ENCODE data around the gene TRAIP.

Gene TRAIP

GRCh38 chr3:49807431-49808114 lies 48.8 kb downstream of the TRAIP start:
- Histone ChIP-seq H3K36me3 (ENCODE audit: insufficient read depth, low read length) (peaks cover 38% of the 10 kb centered on the region), H3K4me3 (ENCODE audit: low read depth in 1 of 2, low read length in 2 of 2) (no peak overlapping the region), H3K27ac (ENCODE audit: low read depth, low read length) (peak overlapping the region; percentile 52), H3K9ac (ENCODE audit: low read length) (no peak overlapping the region), H3K27me3 (ENCODE audit: control insufficient read depth in 1 of 2, insufficient read depth in 2 of 2, low read length in 2 of 2) (no peaks in the 10 kb centered on the region), H3K9me3 (ENCODE audit: low read length) (no peaks in the 10 kb centered on the region), H3K4me1 (ENCODE audit: insufficient read depth, low read length) (peaks cover 41% of the 10 kb centered on the region)

GRCh38 chr3:49806850-49807249 lies 49.5 kb downstream of the TRAIP start:
- Histone ChIP-seq H3K27ac (ENCODE audit: low read depth, low read length) (peak overlapping the region; percentile 23), H3K36me3 (ENCODE audit: insufficient read depth, low read length) (peaks cover 32% of the 10 kb centered on the region), H3K4me1 (ENCODE audit: insufficient read depth, low read length) (peaks cover 36% of the 10 kb centered on the region), H3K4me3 (ENCODE audit: low read depth in 1 of 2, low read length in 2 of 2) (no peak overlapping the region), H3K9me3 (ENCODE audit: low read length) (no peaks in the 10 kb centered on the region), H3K27me3 (ENCODE audit: control insufficient read depth in 1 of 2, insufficient read depth in 2 of 2, low read length in 2 of 2) (no peaks in the 10 kb centered on the region), H3K9ac (ENCODE audit: low read length) (no peak overlapping the region)

GRCh38 chr3:49805897-49806701 lies 50.3 kb downstream of the TRAIP start:
- peaks cover 31% of the 10 kb centered on the region for H3K4me1 ChIP-seq (ENCODE audit: insufficient read depth, low read length)
- H3K27ac ChIP-seq (ENCODE audit: low read depth, low read length): peak overlapping the region; percentile 1
- H3K4me3 ChIP-seq (ENCODE audit: low read depth in 1 of 2, low read length in 2 of 2): no peak overlapping the region
- H3K9ac ChIP-seq (ENCODE audit: low read length): no peak overlapping the region
- H3K9me3 ChIP-seq (ENCODE audit: low read length): no peaks in the 10 kb centered on the region
- H3K27me3 ChIP-seq (ENCODE audit: control insufficient read depth in 1 of 2, insufficient read depth in 2 of 2, low read length in 2 of 2): no peaks in the 10 kb centered on the region
- peaks cover 24% of the 10 kb centered on the region for H3K36me3 ChIP-seq (ENCODE audit: insufficient read depth, low read length)

- Histone ChIP-seq H3K9me3 (ENCODE audit: low read length) (no peaks in the 10 kb centered on the region), H3K4me1 (ENCODE audit: insufficient read depth, low read length) (peaks cover 31% of the 10 kb centered on the region), H3K4me3 (ENCODE audit: low read depth in 1 of 2, low read length in 2 of 2) (peak overlapping the region in 1 of 2 donors; percentile 4), H3K9ac (ENCODE audit: low read length) (no peak overlapping the region), H3K36me3 (ENCODE audit: insufficient read depth, low read length) (peaks cover 18% of the 10 kb centered on the region), H3K27me3 (ENCODE audit: control insufficient read depth in 1 of 2, insufficient read depth in 2 of 2, low read length in 2 of 2) (no peaks in the 10 kb centered on the region), H3K27ac (ENCODE audit: low read depth, low read length) (no peak overlapping the region)
Observed at GRCh38 chr3:49805367-49805782, 51.0 kb downstream of the TRAIP start.

GRCh38 chr3:49804141-49805041 lies 52.0 kb downstream of the TRAIP start:
- H3K36me3 ChIP-seq (ENCODE audit: insufficient read depth, low read length): peaks cover 8% of the 10 kb centered on the region
- peak overlapping the region; percentile 85 for H3K27ac ChIP-seq (ENCODE audit: low read depth, low read length)
- H3K27me3 ChIP-seq (ENCODE audit: control insufficient read depth in 1 of 2, insufficient read depth in 2 of 2, low read length in 2 of 2): no peaks in the 10 kb centered on the region
- peak overlapping the region; percentile 21 to 84 for H3K4me3 ChIP-seq (ENCODE audit: low read depth in 1 of 2, low read length in 2 of 2)
- H3K4me1 ChIP-seq (ENCODE audit: insufficient read depth, low read length): peaks cover 31% of the 10 kb centered on the region
- H3K9ac ChIP-seq (ENCODE audit: low read length): peak overlapping the region; percentile 65
- no peaks in the 10 kb centered on the region for H3K9me3 ChIP-seq (ENCODE audit: low read length)

GRCh38 chr3:49803465-49804140 lies 52.8 kb downstream of the TRAIP start:
- Histone ChIP-seq H3K9me3 (ENCODE audit: low read length) (no peaks in the 10 kb centered on the region), H3K27me3 (ENCODE audit: control insufficient read depth in 1 of 2, insufficient read depth in 2 of 2, low read length in 2 of 2) (no peaks in the 10 kb centered on the region), H3K36me3 (ENCODE audit: insufficient read depth, low read length) (peaks cover under 1% of the 10 kb centered on the region), H3K27ac (ENCODE audit: low read depth, low read length) (peak overlapping the region; percentile 85), H3K4me1 (ENCODE audit: insufficient read depth, low read length) (peaks cover 31% of the 10 kb centered on the region), H3K9ac (ENCODE audit: low read length) (peak overlapping the region; percentile 65), H3K4me3 (ENCODE audit: low read depth in 1 of 2, low read length in 2 of 2) (peak overlapping the region; percentile 75 to 84)

GRCh38 chr3:49802719-49803464 lies 53.5 kb downstream of the TRAIP start, which contains the start of gene INKA1:
TSS of gene INKA1 (plus strand) at chr3:49803261. CDS start at chr3:49803393, 132 bp downstream.
- H3K9ac ChIP-seq (ENCODE audit: low read length): peak within 1 kb of the TSS; percentile 65
- H3K27me3 ChIP-seq (ENCODE audit: control insufficient read depth in 1 of 2, insufficient read depth in 2 of 2, low read length in 2 of 2): no peaks in the 10 kb centered on the region
- no peaks in the 10 kb centered on the region for H3K9me3 ChIP-seq (ENCODE audit: low read length)
- H3K27ac ChIP-seq (ENCODE audit: low read depth, low read length): peak within 1 kb of the TSS; percentile 92
- H3K4me1 ChIP-seq (ENCODE audit: insufficient read depth, low read length): peaks cover 31% of the 10 kb centered on the region
- H3K36me3 ChIP-seq (ENCODE audit: insufficient read depth, low read length): no peaks in the 10 kb centered on the region
- H3K4me3 ChIP-seq (ENCODE audit: low read depth in 1 of 2, low read length in 2 of 2): peak within 1 kb of the TSS; percentile 75 to 84

- H3K9ac ChIP-seq (ENCODE audit: low read length): no peak overlapping the region
- peaks cover 22% of the 10 kb centered on the region for H3K4me1 ChIP-seq (ENCODE audit: insufficient read depth, low read length)
Observed at GRCh38 chr3:49801160-49801559, 55.2 kb downstream of the TRAIP start.

GRCh38 chr3:49799761-49800160 lies 56.6 kb downstream of the TRAIP start, which contains the start of gene CDHR4:
TSS of gene CDHR4 (minus strand) at chr3:49799873. CDS start at chr3:49799812, 61 bp downstream.
- H3K27ac ChIP-seq (ENCODE audit: low read depth, low read length): no peak within 1 kb of the TSS
- no peak within 1 kb of the TSS for H3K9ac ChIP-seq (ENCODE audit: low read length)
- no peaks in the 10 kb centered on the region for H3K9me3 ChIP-seq (ENCODE audit: low read length)

More at GRCh38 chr3:49801160-49801559, 55.2 kb downstream of the TRAIP start:
- Histone ChIP-seq H3K4me3 (ENCODE audit: low read depth in 1 of 2, low read length in 2 of 2) (no peak overlapping the region), H3K27ac (ENCODE audit: low read depth, low read length) (no peak overlapping the region), H3K36me3 (ENCODE audit: insufficient read depth, low read length) (no peaks in the 10 kb centered on the region), H3K27me3 (ENCODE audit: control insufficient read depth in 1 of 2, insufficient read depth in 2 of 2, low read length in 2 of 2) (no peaks in the 10 kb centered on the region), H3K9me3 (ENCODE audit: low read length) (no peaks in the 10 kb centered on the region)

GRCh38 chr3:49799105-49799504 lies 57.3 kb downstream of the TRAIP start:
- Histone ChIP-seq H3K4me1 (ENCODE audit: insufficient read depth, low read length) (peaks cover 10% of the 10 kb centered on the region), H3K27me3 (ENCODE audit: control insufficient read depth in 1 of 2, insufficient read depth in 2 of 2, low read length in 2 of 2) (no peaks in the 10 kb centered on the region), H3K9ac (ENCODE audit: low read length) (no peak overlapping the region), H3K4me3 (ENCODE audit: low read depth in 1 of 2, low read length in 2 of 2) (no peak overlapping the region), H3K36me3 (ENCODE audit: insufficient read depth, low read length) (no peaks in the 10 kb centered on the region), H3K27ac (ENCODE audit: low read depth, low read length) (no peak overlapping the region), H3K9me3 (ENCODE audit: low read length) (no peaks in the 10 kb centered on the region)

More at GRCh38 chr3:49799761-49800160, 56.6 kb downstream of the TRAIP start, which contains the start of gene CDHR4:
- Histone ChIP-seq H3K36me3 (ENCODE audit: insufficient read depth, low read length) (no peaks in the 10 kb centered on the region), H3K4me3 (ENCODE audit: low read depth in 1 of 2, low read length in 2 of 2) (no peak within 1 kb of the TSS), H3K27me3 (ENCODE audit: control insufficient read depth in 1 of 2, insufficient read depth in 2 of 2, low read length in 2 of 2) (no peaks in the 10 kb centered on the region), H3K4me1 (ENCODE audit: insufficient read depth, low read length) (peaks cover 10% of the 10 kb centered on the region)
